GM12878 (cell line): ENCODE data around the gene FOXO1. TPM values are rescaled to one million over a fixed set of nuclear protein-coding genes. Genes with fewer than 3 reads are reported as not detected.
A peak's percentile ranks its signal among the peaks of the same experiment; 100 is the strongest.

Experiments used
- ATAC-seq: fragments of 200-7000 bp; cut with Tn5 transposase; 3 replicates; pipeline ENCODE4 v1.9.1; 2020; ENCODE audit warnings: mild to moderate bottlenecking, moderate library complexity
- BruUV-seq: library from RNA; stranded (reverse); fragments of 400-500 nt; replicated peaks from 2 replicates; lab custom pipeline; 2021; lab: Mats Ljungman, UMichigan
- CTCF ChIA-PET: fragments of 300-600 bp; sonication (Branson Sonifier 250); formaldehyde crosslinking; extraction: SDS; loops from one replicate; lab custom pipeline; 2021; ENCODE audit warnings: inconsistent platforms; lab: Yijun Ruan, JAX
- POLR2A ChIA-PET: fragments of 350-600 bp; formaldehyde crosslinking; extraction: SDS; loops from one replicate; lab custom pipeline; 2021; ENCODE audit warnings: inconsistent platforms; lab: Charles Lee
- RAD21 ChIA-PET: fragments of 300-600 bp; sonication (Branson Sonifier 250); formaldehyde crosslinking; loops from one replicate; lab custom pipeline; 2023; ENCODE audit warnings: antibody characterized with exemption; ENCODE audit not compliant: unreplicated experiment; lab: Charles Lee
- SMC1A ChIA-PET: fragments of 300-600 bp; sonication (Branson Sonifier 250); formaldehyde crosslinking; loops from one replicate; lab custom pipeline; 2023; ENCODE audit not compliant: unreplicated experiment, uncharacterized antibody; lab: Charles Lee
- DNase-seq: peaks from one replicate; pipeline ENCODE4 v3.0.0-alpha.2; 2011; ENCODE audit warnings: low read depth, low spot score
- FAIRE-seq: peaks from 3 replicates; lab custom pipeline; 2011; peaks lifted over from hg19 to GRCh38; lab: Jason Lieb, UNC
- H2AFZ ChIP-seq: 2 replicates; pipeline ENCODE4 v1.6.0; 2011; ENCODE audit warnings: low read depth, low read length, control low read depth; ENCODE audit not compliant: control insufficient read depth
- H3K27ac ChIP-seq: 2 replicates; pipeline ENCODE4 v1.5.1; 2011; ENCODE audit warnings: control low read depth; ENCODE audit not compliant: control insufficient read depth, insufficient read depth
- H3K27me3 ChIP-seq, 2 experiments: replicated peaks in 1 of 2; 2 replicates each; pipeline versions ENCODE4 v1.6.0 to v1.6.1; 2011; ENCODE audit warnings: low read length in 1 of 2; ENCODE audit not compliant: control insufficient read depth in 2 of 2, insufficient read depth in 2 of 2
- H3K36me3 ChIP-seq, 2 experiments: 2 replicates each; pipeline ENCODE4 v1.5.1; 2011; ENCODE audit warnings: low read length in 1 of 2; ENCODE audit not compliant: control insufficient read depth in 2 of 2, insufficient read depth in 2 of 2
- H3K4me1 ChIP-seq: 2 replicates; pipeline ENCODE4 v1.6.1; 2011; ENCODE audit warnings: mild to moderate bottlenecking, low read length, moderate library complexity, mixed read lengths; ENCODE audit not compliant: control insufficient read depth, insufficient read depth
- H3K4me2 ChIP-seq: 2 replicates; pipeline ENCODE4 v1.6.0; 2011; ENCODE audit warnings: control low read depth; ENCODE audit not compliant: control insufficient read depth, insufficient read depth
- H3K4me3 ChIP-seq: fragments of 200-600 bp; sonication (generic); 2 replicates; pipeline ENCODE4 v1.5.1; 2016
- H3K79me2 ChIP-seq: 2 replicates; pipeline ENCODE4 v1.6.0; 2011; ENCODE audit warnings: low read length; ENCODE audit not compliant: control insufficient read depth, insufficient read depth
- H3K9ac ChIP-seq: 2 replicates; pipeline ENCODE4 v1.8.0; 2011; ENCODE audit warnings: low read length, control low read depth, mixed read lengths; ENCODE audit not compliant: control insufficient read depth, insufficient read depth
- H3K9me3 ChIP-seq: replicated peaks from 3 replicates; pipeline ENCODE4 v1.5.1; 2011; ENCODE audit warnings: mild to moderate bottlenecking, low read length; ENCODE audit not compliant: control insufficient read depth, insufficient read depth
- H4K20me1 ChIP-seq: 2 replicates; pipeline ENCODE4 v1.6.0; 2011; ENCODE audit not compliant: control insufficient read depth, insufficient read depth
- MYC ChIP-seq: IDR thresholded peaks from 2 replicates; pipeline ENCODE4 v1.6.1; 2011; ENCODE audit warnings: mild to moderate bottlenecking, low read length, moderate library complexity, inconsistent platforms; ENCODE audit not compliant: insufficient read depth, insufficient replicate concordance, insufficient read length, severe bottlenecking
- NFIC ChIP-seq: IDR thresholded peaks from 2 replicates; pipeline ENCODE4 v1.6.1; 2012; ENCODE audit warnings: low read depth, mild to moderate bottlenecking, inconsistent platforms, low read length, moderate library complexity
- YY1 ChIP-seq: IDR thresholded peaks from 2 replicates; pipeline ENCODE4 v1.6.1; 2011; ENCODE audit warnings: low read depth, mild to moderate bottlenecking, low read length
- ZNF217 ChIP-seq: fragments of 450-650 bp; IDR thresholded peaks from 2 replicates; pipeline ENCODE4 v1.6.1; 2017; ENCODE audit warnings: antibody characterized with exemption, mild to moderate bottlenecking
- ZNF384 ChIP-seq: IDR thresholded peaks from 2 replicates; pipeline ENCODE4 v1.6.1; 2012; ENCODE audit warnings: low read depth, mild to moderate bottlenecking, low read length, improper control_type of control experiment, borderline replicate concordance
- WGBS: methylation state at CpG from one replicate; pipeline ENCODE4 v1.1.6; 2016; ENCODE audit warnings: low lambda C conversion rate; ENCODE audit not compliant: insufficient replicate concordance, insufficient coverage; ENCODE audit errors: missing lambda C conversion rate; 5-methylcytosine and 5-hydroxymethylcytosine counted together
- in situ Hi-C: fragments of 300-500 bp; cut with MboI; formaldehyde crosslinking; loops from 9 replicates; pipeline ENCODE4 v1.14.3; 2018; ENCODE audit warnings: mixed read lengths
- intact Hi-C: fragments of 100-400 bp; cut with micrococcal nuclease; formaldehyde crosslinking; loops from one replicate; pipeline ENCODE4 v1.14.2; 2022; ENCODE audit not compliant: unreplicated experiment
- polyA plus RNA-seq, 11 experiments: library from polyadenylated mRNA; depleted of rRNA in 4 of 11; unstranded in 6 of 11; stranded (reverse) in 5 of 11; fragments of >200 nt; fragmentation: Nextera tagmentation in 4 of 11; fragmentation: Illumina TruSeq in 1 of 11; extraction: Ambion mirVana in 4 of 11; extraction: Trizol in 1 of 11; gene quantifications; 1 replicate in 1 of 11; 2 replicates in 10 of 11; pipeline versions ENCODE4 v1.2.1 to v1.2.3, GENCODE V29; 2011 to 2016; ENCODE audit warnings: inconsistent platforms in 2 of 11, missing spikeins in 2 of 11, low read depth in 1 of 11
- total RNA-seq, 4 experiments: library from RNA; depleted of rRNA in 3 of 4; stranded (reverse); fragments of >200 nt in 3 of 4; fragmentation: Illumina TruSeq in 1 of 4; extraction: Trizol in 1 of 4; gene quantifications; 2 replicates each; pipeline versions ENCODE4 v1.2.1 to v1.2.3, GENCODE V29; 2013 to 2021
- TF ChIP-seq, protein P1 (sequence below): IDR thresholded peaks from 2 replicates; pipeline ENCODE4 v1.6.1; 2012; ENCODE audit warnings: low read length, inconsistent platforms

FOXO1 gene
- total and polyA plus RNA-seq, 10 of the 15 experiments (the other 5 are each of a cell fraction or from before 2014, with no cell fraction given), result 0.58 to 8.3 (median 0.88) TPM

DNA sequence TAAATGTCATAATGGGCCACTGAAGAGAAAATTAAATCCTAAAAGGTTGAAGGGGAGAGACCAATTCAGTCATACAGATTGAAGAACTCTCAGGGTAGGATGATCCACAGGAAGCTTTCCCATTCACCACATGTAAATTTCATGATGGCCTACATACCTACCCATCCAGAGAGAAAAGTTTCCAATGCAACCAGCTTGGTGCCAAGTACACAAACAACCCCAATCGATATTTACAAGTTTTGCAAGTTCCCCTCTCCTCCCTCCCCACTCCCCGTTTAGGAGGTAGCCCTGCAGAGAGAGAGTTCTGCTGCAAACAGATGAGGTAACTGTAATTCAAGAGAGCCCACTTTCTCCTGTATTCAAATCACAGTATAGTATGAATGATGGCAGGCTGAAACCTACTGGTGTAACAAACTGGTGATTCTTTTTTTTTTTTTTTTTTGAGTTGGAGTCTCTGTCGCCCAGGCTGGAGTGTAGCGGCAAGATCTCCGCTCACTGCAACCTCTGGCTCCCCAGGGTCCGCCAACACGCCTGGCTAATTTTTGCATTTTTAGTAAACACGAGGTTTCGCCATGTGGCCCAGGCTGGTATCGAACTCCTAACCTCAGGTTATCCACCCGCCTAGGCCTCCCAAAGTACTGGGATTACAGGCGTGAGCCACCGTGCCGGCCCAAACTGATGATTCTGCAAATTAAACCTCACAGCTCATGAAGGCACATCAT is 14.4 kb downstream of the FOXO1 start:
- intact Hi-C loops, result no loop called here
- peak overlapping the region; percentile 33; the same call in 1 of the 2 replicates for H3K4me3 ChIP-seq
- ATAC-seq (peak; percentile 57), FAIRE-seq (no peak), DNase-seq (no peak)
- no peak for TF ChIP-seq YY1
- TF ChIP-seq ZNF384, result peak; percentile 34; the same call in 1 of the 2 replicates
- peak; percentile 29; the same call in 1 of the 2 replicates for TF ChIP-seq ZNF217
- TF ChIP-seq NFIC, result peak; percentile 24; the same call in 1 of the 2 replicates
- TF ChIP-seq, protein P1, sequence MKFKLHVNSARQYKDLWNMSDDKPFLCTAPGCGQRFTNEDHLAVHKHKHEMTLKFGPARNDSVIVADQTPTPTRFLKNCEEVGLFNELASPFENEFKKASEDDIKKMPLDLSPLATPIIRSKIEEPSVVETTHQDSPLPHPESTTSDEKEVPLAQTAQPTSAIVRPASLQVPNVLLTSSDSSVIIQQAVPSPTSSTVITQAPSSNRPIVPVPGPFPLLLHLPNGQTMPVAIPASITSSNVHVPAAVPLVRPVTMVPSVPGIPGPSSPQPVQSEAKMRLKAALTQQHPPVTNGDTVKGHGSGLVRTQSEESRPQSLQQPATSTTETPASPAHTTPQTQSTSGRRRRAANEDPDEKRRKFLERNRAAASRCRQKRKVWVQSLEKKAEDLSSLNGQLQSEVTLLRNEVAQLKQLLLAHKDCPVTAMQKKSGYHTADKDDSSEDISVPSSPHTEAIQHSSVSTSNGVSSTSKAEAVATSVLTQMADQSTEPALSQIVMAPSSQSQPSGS, result peak; percentile 58; the same call in 1 of the 2 replicates
- no peak for TF ChIP-seq MYC
- ChIA-PET POLR2A (interaction anchor here (0.6 to 1.0 kb wide), 4 partner anchors 12 to 289 kb away, joined by 3 to 6 read pairs (median 4); no protein-coding TSS in a partner anchor), CTCF (interaction anchor here (0.6 to 1.7 kb wide), 5 partner anchors 11 to 1340 kb away, joined by 3 to 6 read pairs (median 4); no protein-coding TSS in a partner anchor), RAD21 (interaction anchor here (1.8 to 2.7 kb wide), 4 partner anchors 11 to 134 kb away, joined by 4 to 14 read pairs (median 10); no protein-coding TSS in a partner anchor), SMC1A (interaction anchor here (0.6 to 2.7 kb wide), 5 partner anchors 8 to 820 kb away, joined by 3 to 20 read pairs (median 4); no protein-coding TSS in a partner anchor)
- in situ Hi-C loops, result no loop called here
- H4K20me1 ChIP-seq, result no peaks in the 10 kb centered on the region
- BruUV-seq, result no TSS peak
- H3K27ac ChIP-seq, result peak overlapping the region; percentile 83
- H3K4me2 ChIP-seq, result peak overlapping the region; percentile 91
- peaks cover 62% of the 10 kb centered on the region for H3K79me2 ChIP-seq
- H3K4me1 ChIP-seq, result peaks cover 36% of the 10 kb centered on the region
- H3K27me3 ChIP-seq, result no peaks in the 10 kb centered on the region
- H3K9ac ChIP-seq, result peak overlapping the region; percentile 45
- no peaks in the 10 kb centered on the region for H3K36me3 ChIP-seq
- H2AFZ ChIP-seq, result peak overlapping the region; percentile 65
- under 1% methylated on average over 13 of the region's 14 CpGs for WGBS
- H3K9me3 ChIP-seq, result no peaks in the 10 kb centered on the region; the same call in 2 of the 3 replicates
